Midbrain (tissue), 1 donor: ENCODE measurements around the gene CDK16.

Experiments used
- DNase-seq: peaks from one replicate; lab custom pipeline; 2025; lab: John Stamatoyannopoulos, UW

Gene CDK16

GRCh38 chrX:47228550-47229270, 10.2 kb downstream of the CDK16 start:
- DNase-seq, result no peak

- no peak for DNase-seq
Measured at GRCh38 chrX:47229427-47229826, 10.9 kb downstream of the CDK16 start.

GRCh38 chrX:47230136-47230868, 11.8 kb downstream of the CDK16 start:
- no peak for DNase-seq

GRCh38 chrX:47231167-47231566, 12.7 kb downstream of the CDK16 start:
- DNase-seq, result no peak

- DNase-seq, result no peak
Measured at GRCh38 chrX:47232197-47232802, 13.8 kb downstream of the CDK16 start.

GRCh38 chrX:47232803-47233332, 14.4 kb downstream of the CDK16 start, which contains the start of gene USP11:
Gene USP11, plus strand, starts transcription at chrX:47233009. Its CDS starts 35 bp downstream, at chrX:47233044.
- peak; percentile 46 for DNase-seq

GRCh38 chrX:47233333-47234113, 15.0 kb downstream of the CDK16 start:
- DNase-seq, result peak; percentile 91

- DNase-seq, result no peak
Measured at GRCh38 chrX:47234583-47234982, 16.1 kb downstream of the CDK16 start.

- no peak for DNase-seq
Measured at GRCh38 chrX:47235691-47236103, 17.2 kb downstream of the CDK16 start.

- no peak for DNase-seq
Measured at GRCh38 chrX:47239199-47239598, 20.7 kb downstream of the CDK16 start.

- DNase-seq, result no peak
Measured at GRCh38 chrX:47239898-47240545, 21.5 kb downstream of the CDK16 start.

- DNase-seq, result no peak
Measured at GRCh38 chrX:47240619-47241018, 22.1 kb downstream of the CDK16 start.

- no peak for DNase-seq
Measured at GRCh38 chrX:47241201-47242011, 22.9 kb downstream of the CDK16 start.

GRCh38 chrX:47242321-47242720, 23.8 kb downstream of the CDK16 start:
- no peak for DNase-seq

- DNase-seq, result no peak
Measured at GRCh38 chrX:47243351-47243750, 24.9 kb downstream of the CDK16 start.

GRCh38 chrX:47244676-47245075, 26.2 kb downstream of the CDK16 start:
- no peak for DNase-seq

- no peak for DNase-seq
Measured at GRCh38 chrX:47245156-47245555, 26.7 kb downstream of the CDK16 start.

GRCh38 chrX:47247206-47247998, 28.9 kb downstream of the CDK16 start:
- DNase-seq, result no peak

- no peak for DNase-seq
Measured at GRCh38 chrX:47247999-47248320, 29.5 kb downstream of the CDK16 start.

- no peak for DNase-seq
Measured at GRCh38 chrX:47248576-47248975, 30.1 kb downstream of the CDK16 start.
